Mucosa of rectum (tissue), 2 donors: ENCODE results near the gene CDK9.

Experiments used
- H3K27ac ChIP-seq, 2 donors: one replicate each; pipeline ENCODE4 v1.7.0; 2013; ENCODE audit warnings: inconsistent platforms in 2 of 2, low read depth in 2 of 2, low read length in 2 of 2
- H3K27me3 ChIP-seq, 2 donors: one replicate each; pipeline ENCODE4 v1.7.0; 2013; ENCODE audit warnings: low read length in 2 of 2; ENCODE audit not compliant: control insufficient read depth in 2 of 2, insufficient read depth in 2 of 2
- H3K36me3 ChIP-seq, 2 donors: one replicate each; pipeline ENCODE4 v1.7.0; 2013; ENCODE audit warnings: low read length in 2 of 2; ENCODE audit not compliant: control insufficient read depth in 2 of 2, insufficient read depth in 2 of 2
- H3K4me1 ChIP-seq, 2 donors: one replicate each; pipeline ENCODE4 v1.7.0; 2013; ENCODE audit warnings: low read length in 2 of 2, mild to moderate bottlenecking in 1 of 2; ENCODE audit not compliant: control insufficient read depth in 2 of 2, insufficient read depth in 2 of 2
- H3K4me3 ChIP-seq, 2 donors: one replicate each; pipeline ENCODE4 v1.7.0; 2013; ENCODE audit warnings: low read length in 2 of 2
- H3K9ac ChIP-seq, 2 donors: one replicate each; pipeline ENCODE4 v1.7.0; 2013; ENCODE audit warnings: low read length in 2 of 2, low read depth in 1 of 2, mild to moderate bottlenecking in 1 of 2
- H3K9me3 ChIP-seq, 2 donors: one replicate each; pipeline ENCODE4 v1.7.0; 2013; ENCODE audit warnings: low read length in 2 of 2; ENCODE audit not compliant: control insufficient read depth in 2 of 2
- donor health status: healthy.
- donor health status: Normal muscosa, but diverticular disease.

The CDK9 gene

DNA sequence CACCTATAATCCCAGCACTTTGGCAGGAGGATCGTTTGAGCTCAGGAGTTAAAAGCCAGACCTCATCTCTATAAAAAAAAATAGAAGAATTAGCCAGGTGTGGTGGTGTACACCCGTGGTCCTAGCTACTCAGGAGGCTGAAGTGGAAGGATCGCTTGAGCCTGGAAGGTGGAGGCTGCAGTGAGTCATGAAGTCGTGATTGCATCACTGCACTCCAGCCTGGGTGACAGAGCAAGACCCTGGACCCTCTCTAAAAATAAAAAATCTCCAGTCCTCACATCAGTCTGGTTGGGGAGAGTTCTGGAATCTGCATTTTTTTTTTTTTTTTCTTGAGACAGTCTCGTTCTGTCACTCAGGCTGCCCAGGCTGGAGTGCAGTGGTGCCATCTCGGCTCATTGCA is 26.2 kb downstream of the CDK9 start:
- H3K36me3 ChIP-seq, result peaks cover 29 to 47% of the 10 kb centered on the region in 2 donors
- no peak overlapping the region for H3K4me3 ChIP-seq
- H3K27ac ChIP-seq, result no peak overlapping the region
- no peaks in the 10 kb centered on the region for H3K27me3 ChIP-seq
- H3K9ac ChIP-seq, result no peak overlapping the region
- peaks cover 7% of the 10 kb centered on the region in 2 donors for H3K4me1 ChIP-seq
- H3K9me3 ChIP-seq, result no peaks in the 10 kb centered on the region

DNA sequence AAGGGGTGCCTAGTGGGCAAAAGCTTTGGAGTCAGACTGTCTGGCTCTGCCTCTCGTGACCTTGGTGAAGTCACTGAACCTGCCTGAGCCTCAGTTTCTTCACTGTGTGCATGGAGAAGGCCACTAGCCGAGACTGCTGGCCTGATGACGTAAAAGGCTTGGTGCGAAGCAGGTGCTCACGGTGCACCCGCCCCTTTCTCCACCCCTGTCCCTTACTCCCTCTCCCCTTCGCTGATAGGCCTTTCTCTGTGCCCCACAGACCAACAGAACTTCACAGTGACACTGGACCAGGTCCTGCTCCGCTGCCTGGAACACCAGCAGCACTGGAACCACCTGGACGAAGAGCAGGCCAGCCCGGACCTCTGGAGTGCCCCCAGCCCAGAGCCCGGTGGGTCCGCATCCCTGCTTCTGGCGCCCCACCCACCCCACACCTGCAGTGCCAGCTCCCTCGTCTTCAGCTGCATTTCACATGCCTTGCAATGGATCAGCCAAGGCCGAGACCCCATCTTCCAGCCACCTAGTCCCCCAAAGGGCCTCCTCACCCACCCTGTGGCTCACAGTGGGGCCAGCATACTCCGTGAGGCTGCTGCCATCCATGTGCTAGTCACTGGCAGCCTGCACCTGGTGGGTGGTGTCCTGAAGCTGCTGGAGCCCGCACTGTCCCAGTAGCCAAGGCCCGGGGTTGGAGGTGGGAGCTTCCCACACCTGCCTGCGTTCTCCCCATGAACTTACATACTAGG is 27.3 kb downstream of the CDK9 start:
- peaks cover 7% of the 10 kb centered on the region in 2 donors for H3K4me1 ChIP-seq
- H3K9ac ChIP-seq, result no peak overlapping the region

DNA sequence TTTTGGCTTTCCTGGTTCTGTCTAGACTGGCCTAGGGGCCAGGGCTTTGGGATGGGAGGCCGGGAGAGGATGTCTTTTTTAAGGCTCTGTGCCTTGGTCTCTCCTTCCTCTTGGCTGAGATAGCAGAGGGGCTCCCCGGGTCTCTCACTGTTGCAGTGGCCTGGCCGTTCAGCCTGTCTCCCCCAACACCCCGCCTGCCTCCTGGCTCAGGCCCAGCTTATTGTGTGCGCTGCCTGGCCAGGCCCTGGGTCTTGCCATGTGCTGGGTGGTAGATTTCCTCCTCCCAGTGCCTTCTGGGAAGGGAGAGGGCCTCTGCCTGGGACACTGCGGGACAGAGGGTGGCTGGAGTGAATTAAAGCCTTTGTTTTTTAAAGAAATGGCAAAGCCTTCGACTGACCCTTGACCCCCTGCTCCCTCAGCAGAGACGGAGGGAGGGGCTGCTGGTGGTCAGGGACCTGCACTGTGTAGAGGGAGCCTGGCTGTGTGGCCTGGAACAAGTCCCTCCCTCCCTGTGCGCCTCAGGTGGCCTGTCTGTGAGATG is 27.9 kb downstream of the CDK9 start:
- Histone ChIP-seq H3K4me1 (peaks cover 7% of the 10 kb centered on the region in 2 donors), H3K27ac (no peak overlapping the region), H3K36me3 (peaks cover 16 to 37% of the 10 kb centered on the region in 2 donors), H3K4me3 (no peak overlapping the region), H3K9me3 (no peaks in the 10 kb centered on the region), H3K9ac (no peak overlapping the region), H3K27me3 (no peaks in the 10 kb centered on the region)

More for the DNA sequence above, 27.3 kb downstream of the CDK9 start:
- H3K27me3 ChIP-seq, result no peaks in the 10 kb centered on the region
- no peaks in the 10 kb centered on the region for H3K9me3 ChIP-seq
- H3K27ac ChIP-seq, result no peak overlapping the region
- no peak overlapping the region for H3K4me3 ChIP-seq
- peaks cover 19 to 42% of the 10 kb centered on the region in 2 donors for H3K36me3 ChIP-seq

DNA sequence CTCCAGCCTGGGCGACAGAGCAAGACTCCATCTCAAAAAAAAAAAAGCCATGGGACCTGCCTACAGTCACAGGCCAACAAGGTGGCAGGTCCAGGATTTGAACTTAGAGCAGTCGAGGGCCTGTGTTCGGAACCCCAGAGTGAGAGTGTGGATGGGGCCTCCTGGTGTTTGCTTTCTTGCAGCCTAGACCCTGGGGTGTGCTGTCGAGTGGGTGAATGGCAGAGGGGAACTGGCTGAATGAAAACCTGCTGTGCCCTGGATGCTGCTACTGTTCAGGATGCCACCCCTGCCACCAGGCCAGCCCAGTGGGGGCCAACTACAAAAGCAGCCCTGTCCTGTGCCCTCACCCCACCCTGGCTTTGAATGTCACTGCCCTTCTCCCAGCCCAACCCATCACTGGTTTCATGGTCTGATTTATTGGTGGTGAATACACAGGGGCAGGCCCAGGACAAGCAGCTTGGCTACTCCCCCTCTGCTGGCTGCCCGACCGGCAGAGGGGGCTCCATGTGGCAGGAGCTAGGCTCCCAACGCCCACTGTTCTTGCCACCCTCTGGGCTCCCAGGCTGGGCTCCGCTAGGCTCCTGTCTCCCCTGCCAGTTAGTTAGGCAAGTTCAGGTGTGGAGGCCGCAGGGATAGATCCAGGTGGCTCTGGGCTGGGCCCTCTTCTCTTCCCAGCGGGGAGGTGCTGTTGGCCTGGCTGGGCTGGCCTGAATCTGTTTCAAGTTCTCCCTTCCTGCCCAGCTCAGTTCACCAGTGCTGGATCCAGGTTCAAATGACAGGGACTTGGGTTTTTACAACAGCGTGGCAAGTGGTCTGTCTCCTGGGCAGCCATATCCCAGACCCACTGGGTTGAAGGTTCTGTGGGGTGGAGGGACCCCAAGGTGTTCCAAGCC is 29.0 kb downstream of the CDK9 start:
- Histone ChIP-seq H3K27ac (no peak overlapping the region), H3K4me3 (no peak overlapping the region), H3K9ac (no peak overlapping the region), H3K36me3 (peaks cover 13 to 44% of the 10 kb centered on the region in 2 donors), H3K27me3 (no peaks in the 10 kb centered on the region), H3K9me3 (no peaks in the 10 kb centered on the region), H3K4me1 (peaks cover 0 to 3% of the 10 kb centered on the region in 2 donors)

DNA sequence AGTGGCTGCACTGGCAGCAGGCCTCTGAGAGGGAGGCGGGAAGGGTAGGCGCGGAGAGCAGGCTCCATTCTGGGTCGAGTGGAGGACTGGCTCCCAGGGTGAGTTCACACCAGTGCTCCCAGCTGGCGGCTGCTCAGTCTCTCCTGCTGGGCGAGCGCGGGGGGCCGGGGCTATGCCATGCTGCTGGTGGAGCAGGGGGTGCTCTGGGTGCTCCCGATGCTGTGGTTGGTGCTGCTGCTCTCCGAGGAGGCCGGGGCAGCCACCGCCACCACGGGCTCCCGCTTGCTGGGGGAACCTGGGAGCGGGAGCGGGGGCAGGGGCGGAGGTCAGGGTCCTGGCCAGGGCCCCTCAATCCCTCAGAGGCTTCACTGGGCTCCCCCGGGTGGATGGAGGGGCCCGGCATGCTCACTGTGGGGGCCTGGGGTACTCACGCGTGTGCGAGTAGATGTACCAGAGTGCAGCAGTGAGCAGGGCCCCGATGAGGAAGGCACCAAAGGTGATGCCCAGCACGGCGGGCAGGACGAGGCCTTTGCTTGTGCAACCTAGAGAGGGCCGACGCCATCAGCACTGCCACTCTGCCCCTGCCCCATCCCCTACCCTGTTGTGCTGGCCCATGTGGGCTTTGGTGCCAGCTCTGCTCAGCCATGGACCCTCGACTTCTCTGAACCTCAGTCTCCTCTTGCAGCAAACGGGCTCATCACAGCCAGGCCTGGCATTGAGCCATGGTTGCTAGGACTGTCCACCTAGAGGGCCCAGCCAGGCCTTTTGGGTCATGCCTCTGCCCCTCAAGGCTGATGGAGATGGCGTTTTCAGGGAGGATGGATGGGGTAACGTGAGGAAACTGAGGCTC is 29.9 kb downstream of the CDK9 start:
- Histone ChIP-seq H3K27ac (no peak overlapping the region), H3K27me3 (no peaks in the 10 kb centered on the region), H3K4me1 (no peaks in the 10 kb centered on the region), H3K36me3 (peaks cover 13 to 42% of the 10 kb centered on the region in 2 donors), H3K4me3 (no peak overlapping the region), H3K9ac (no peak overlapping the region), H3K9me3 (no peaks in the 10 kb centered on the region)

DNA sequence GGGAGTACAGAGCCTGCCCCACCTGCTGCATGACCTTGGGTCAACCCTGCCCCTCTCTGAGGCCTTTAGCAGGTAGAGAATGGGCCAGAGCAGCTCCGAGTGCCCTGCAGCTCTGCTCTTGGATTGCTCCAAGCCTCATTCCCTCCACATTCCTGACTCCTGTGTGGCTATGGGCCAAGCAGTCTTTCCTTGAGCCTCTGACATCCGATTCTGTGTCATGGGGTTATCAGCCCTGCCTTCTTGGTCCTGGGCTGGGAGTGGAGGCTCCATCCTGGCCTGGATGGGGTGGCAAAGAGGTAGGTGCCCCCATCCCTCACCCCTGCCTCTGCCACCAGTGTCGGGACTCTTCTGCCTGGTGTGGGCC is 30.5 kb downstream of the CDK9 start:
- no peak overlapping the region for H3K9ac ChIP-seq
- H3K36me3 ChIP-seq, result peaks cover 13 to 42% of the 10 kb centered on the region in 2 donors
- H3K4me1 ChIP-seq, result no peaks in the 10 kb centered on the region
- no peak overlapping the region for H3K27ac ChIP-seq
- H3K27me3 ChIP-seq, result no peaks in the 10 kb centered on the region
- H3K4me3 ChIP-seq, result no peak overlapping the region
- H3K9me3 ChIP-seq, result no peaks in the 10 kb centered on the region

DNA sequence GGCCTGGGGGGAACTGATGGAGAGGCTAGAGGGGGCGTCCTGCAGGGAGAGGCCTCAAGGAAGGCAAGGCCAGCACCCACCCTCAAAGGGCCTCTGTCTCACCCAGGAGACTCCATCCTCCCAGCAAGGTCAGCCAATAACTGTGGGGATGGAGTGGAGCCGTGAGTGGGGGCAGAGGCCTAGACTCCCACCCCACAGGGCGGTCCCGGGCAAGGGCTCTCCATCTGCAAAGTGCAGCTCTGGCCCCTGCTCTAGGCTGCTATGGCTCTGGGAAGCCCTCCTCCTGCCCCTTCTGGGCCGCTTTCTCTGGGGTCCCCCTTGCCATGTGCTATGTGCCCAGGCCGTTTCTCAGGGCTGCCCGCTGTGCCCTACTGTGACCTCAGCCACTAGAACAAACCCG is 30.9 kb downstream of the CDK9 start:
- no peak overlapping the region for H3K4me3 ChIP-seq
- no peaks in the 10 kb centered on the region for H3K4me1 ChIP-seq
- H3K36me3 ChIP-seq, result peaks cover 13 to 41% of the 10 kb centered on the region in 2 donors
- no peak overlapping the region for H3K9ac ChIP-seq
- H3K27ac ChIP-seq, result no peak overlapping the region
- H3K9me3 ChIP-seq, result no peaks in the 10 kb centered on the region
- H3K27me3 ChIP-seq, result no peaks in the 10 kb centered on the region

DNA sequence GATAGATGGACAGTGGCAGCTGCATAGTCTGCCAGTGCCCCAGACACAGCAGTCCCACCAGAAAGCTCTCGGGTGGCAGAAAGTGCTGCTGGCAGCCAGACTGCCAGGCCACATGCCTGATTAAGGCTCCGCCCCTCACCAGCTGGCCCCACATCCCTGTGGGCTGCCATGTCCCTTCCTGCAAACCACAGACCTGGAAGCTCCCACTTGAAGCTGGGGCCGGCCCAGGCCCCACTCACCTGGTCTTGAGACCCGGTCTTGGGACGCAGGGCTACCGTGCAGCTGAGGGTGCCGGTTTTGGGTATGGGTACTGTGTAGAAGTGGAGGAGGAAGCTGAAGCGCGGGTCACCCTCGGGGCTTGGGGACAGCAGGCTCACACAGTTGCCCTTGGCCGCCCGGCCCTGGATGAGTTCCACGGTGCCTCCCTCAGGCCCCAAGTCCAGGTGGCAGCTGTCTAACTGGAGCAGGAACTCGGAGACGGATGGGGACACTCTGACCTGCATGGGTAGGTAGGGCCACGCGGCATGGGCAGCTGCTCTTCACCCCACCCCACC is 32.1 kb downstream of the CDK9 start:
- H3K9ac ChIP-seq, result no peak overlapping the region
- H3K27ac ChIP-seq, result no peak overlapping the region
- no peaks in the 10 kb centered on the region for H3K9me3 ChIP-seq
- peaks cover 10 to 35% of the 10 kb centered on the region in 2 donors for H3K36me3 ChIP-seq
- H3K27me3 ChIP-seq, result no peaks in the 10 kb centered on the region
- no peaks in the 10 kb centered on the region for H3K4me1 ChIP-seq
- no peak overlapping the region for H3K4me3 ChIP-seq

DNA sequence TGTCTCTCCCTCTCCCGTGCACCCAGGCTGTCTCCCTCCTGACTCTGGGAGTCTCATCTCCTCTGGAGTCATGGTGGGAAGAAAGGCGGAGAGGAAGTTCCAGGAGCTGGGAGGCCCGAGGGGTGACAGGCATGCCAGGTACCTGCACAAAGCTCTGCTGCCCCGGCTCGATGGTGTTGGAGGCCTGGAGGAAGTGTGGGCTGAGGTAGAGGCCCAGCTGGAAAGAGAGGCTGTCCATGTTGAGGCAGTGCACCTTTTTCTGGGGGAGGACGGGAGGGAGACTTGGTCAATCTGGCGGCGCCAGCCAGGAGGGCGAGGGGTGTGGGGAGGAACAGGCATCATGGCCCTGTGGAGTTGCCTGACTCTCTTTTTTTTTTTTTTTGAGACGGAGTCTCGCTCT is 32.7 kb downstream of the CDK9 start:
- Histone ChIP-seq H3K9me3 (no peaks in the 10 kb centered on the region), H3K9ac (no peak overlapping the region), H3K4me3 (no peak overlapping the region), H3K4me1 (no peaks in the 10 kb centered on the region), H3K36me3 (peaks cover 6 to 29% of the 10 kb centered on the region in 2 donors), H3K27ac (no peak overlapping the region), H3K27me3 (no peaks in the 10 kb centered on the region)
